Endodermal cell (in vitro differentiated cells): Measurements from ENCODE around the gene RASA2. TPM values are rescaled to one million over a fixed set of nuclear protein-coding genes. Genes with fewer than 3 reads are reported as not detected.

Experiments
- DNase-seq: peaks from one replicate; pipeline ENCODE4 v3.0.0-alpha.2; 2017
- H3K27ac ChIP-seq: 2 replicates; pipeline ENCODE4 v1.5.1; 2013; ENCODE audit warnings: mild to moderate bottlenecking, low read depth, low read length, moderate library complexity
- H3K27me3 ChIP-seq: 2 replicates; pipeline ENCODE4 v1.6.1; 2013; ENCODE audit warnings: mild to moderate bottlenecking, low read length, moderate library complexity; ENCODE audit not compliant: insufficient read depth, control insufficient read depth, poor library complexity, severe bottlenecking
- H3K36me3 ChIP-seq: 2 replicates; pipeline ENCODE4 v1.7.0; 2013; ENCODE audit warnings: mild to moderate bottlenecking, low read length, moderate library complexity; ENCODE audit not compliant: control insufficient read depth, insufficient read depth
- H3K4me1 ChIP-seq: one replicate; pipeline ENCODE4 v1.7.0; 2013; ENCODE audit warnings: low read length; ENCODE audit not compliant: control insufficient read depth, insufficient read depth
- H3K4me3 ChIP-seq: 2 replicates; pipeline ENCODE4 v1.5.1; 2013; ENCODE audit warnings: mild to moderate bottlenecking, low read length, moderate library complexity
- H3K9ac ChIP-seq: 2 replicates; pipeline ENCODE4 v1.6.1; 2013; ENCODE audit warnings: mild to moderate bottlenecking, low read length, moderate library complexity; ENCODE audit not compliant: poor library complexity, severe bottlenecking; ENCODE audit errors: extremely low read depth
- H3K9me3 ChIP-seq: 2 replicates; pipeline ENCODE4 v1.6.1; 2013; ENCODE audit warnings: mild to moderate bottlenecking, low read length, moderate library complexity; ENCODE audit not compliant: control insufficient read depth
- H3K27ac Mint-ChIP-seq: 2 replicates; pipeline ENCODE4 v1.8.0; 2020; ENCODE audit warnings: mixed read lengths
- H3K27me3 Mint-ChIP-seq: 2 replicates; pipeline ENCODE4 v1.8.0; 2021; ENCODE audit warnings: mild to moderate bottlenecking, mixed read lengths; ENCODE audit not compliant: insufficient read depth
- H3K36me3 Mint-ChIP-seq: 2 replicates; pipeline ENCODE4 v1.8.0; 2020; ENCODE audit warnings: low read depth, mixed read lengths
- H3K4me1 Mint-ChIP-seq: 2 replicates; pipeline ENCODE4 v1.8.0; 2020; ENCODE audit warnings: mixed read lengths
- H3K4me3 Mint-ChIP-seq: 2 replicates; pipeline ENCODE4 v1.8.0; 2020; ENCODE audit warnings: mild to moderate bottlenecking, moderate library complexity, mixed read lengths
- H3K9me3 Mint-ChIP-seq: 2 replicates; pipeline ENCODE4 v1.8.0; 2020; ENCODE audit warnings: mild to moderate bottlenecking, mixed read lengths
- CTCF ChIP-seq: fragments of 200-600 bp; sonication (generic); conservative IDR thresholded peaks from 2 replicates; pipeline ENCODE4 v1.5.0; 2021; ENCODE audit warnings: antibody characterized with exemption, mild to moderate bottlenecking
- WGBS, 2 experiments: methylation state at CpG; one replicate each; pipeline versions ENCODE4 v1.1.5 to v1.1.7; 2013; ENCODE audit warnings: missing lambda C conversion rate in 2 of 2, mixed read lengths in 1 of 2; ENCODE audit not compliant: insufficient coverage in 1 of 2, insufficient read length in 1 of 2; 5-methylcytosine and 5-hydroxymethylcytosine counted together
- total RNA-seq, 2 donors: library from RNA; stranded (reverse); fragmentation: NEBNext Ultra II Directional in 1 of 2; extraction: Animal tissue kit (Norgen Biotek cat#: 25700) in 1 of 2; gene quantifications; 2 replicates in 1 of 2; 3 replicates in 1 of 2; pipeline ENCODE4 v1.2.1, GENCODE V29; 2021

Gene RASA2
- total RNA-seq, 2 donors from 2014 or later: 20.5 to 25.0 TPM

- Mint-ChIP-seq H3K36me3 (peaks cover 54% of the 10 kb centered on the region), H3K27me3 (no peaks in the 10 kb centered on the region), H3K4me3 (no peak overlapping the region), H3K4me1 (no peaks in the 10 kb centered on the region), H3K27ac (no peak overlapping the region), H3K9me3 (peaks cover 31% of the 10 kb centered on the region)
- Histone ChIP-seq H3K4me1 (no peaks in the 10 kb centered on the region), H3K36me3 (peaks cover 59% of the 10 kb centered on the region), H3K4me3 (no peak overlapping the region), H3K9ac (no peak overlapping the region), H3K27ac (no peak overlapping the region), H3K27me3 (no peaks in the 10 kb centered on the region), H3K9me3 (peaks cover 40% of the 10 kb centered on the region)
- no peak for DNase-seq
- WGBS, 2 experiments: 72 to 99% methylated on average over 3 of the region's 3 CpGs
- TF ChIP-seq CTCF: no peak
Measured at GRCh38 chr3:141603473-141604035, 116.7 kb downstream of the RASA2 start.

- 98 to 100% methylated on average over 1 to 2 of the region's 2 CpGs for WGBS, 2 experiments
Measured at GRCh38 chr3:141605883-141606282, 119.1 kb downstream of the RASA2 start.

GRCh38 chr3:141608438-141608837 is 121.6 kb downstream of the RASA2 start:
- Histone ChIP-seq H3K27me3 (no peaks in the 10 kb centered on the region), H3K27ac (no peak overlapping the region), H3K36me3 (peaks cover 61% of the 10 kb centered on the region), H3K4me3 (no peak overlapping the region), H3K4me1 (no peaks in the 10 kb centered on the region), H3K9me3 (no peaks in the 10 kb centered on the region), H3K9ac (no peak overlapping the region)
- Mint-ChIP-seq H3K27me3 (no peaks in the 10 kb centered on the region), H3K27ac (no peak overlapping the region), H3K36me3 (peaks cover 38% of the 10 kb centered on the region), H3K4me3 (no peak overlapping the region), H3K4me1 (peaks cover 16% of the 10 kb centered on the region), H3K9me3 (peaks cover 1% of the 10 kb centered on the region)
- TF ChIP-seq CTCF: no peak
- WGBS, 2 experiments: 89 to 91% methylated on average over 4 to 6 of the region's 6 CpGs
- no peak for DNase-seq

More at GRCh38 chr3:141605883-141606282, 119.1 kb downstream of the RASA2 start:
- H3K4me3 ChIP-seq: no peak overlapping the region
- Mint-ChIP-seq H3K36me3 (peaks cover 45% of the 10 kb centered on the region), H3K27me3 (no peaks in the 10 kb centered on the region), H3K4me1 (peaks cover 4% of the 10 kb centered on the region), H3K4me3 (no peak overlapping the region), H3K27ac (no peak overlapping the region), H3K9me3 (peaks cover 23% of the 10 kb centered on the region)
- no peak overlapping the region for H3K27ac ChIP-seq
- H3K9me3 ChIP-seq: peaks cover 23% of the 10 kb centered on the region
- no peak for TF ChIP-seq CTCF
- H3K36me3 ChIP-seq: peaks cover 57% of the 10 kb centered on the region
- no peaks in the 10 kb centered on the region for H3K4me1 ChIP-seq
- H3K9ac ChIP-seq: no peak overlapping the region
- H3K27me3 ChIP-seq: no peaks in the 10 kb centered on the region
- DNase-seq: no peak
